HepG2 (cell line): ENCODE results near the gene CADPS2. TPM values are rescaled to one million over a fixed set of nuclear protein-coding genes. Genes with fewer than 3 reads are reported as not detected.

Source experiments
- ATAC-seq: fragments of 200-7000 bp; cut with Tn5 transposase; 3 replicates; pipeline ENCODE4 v1.9.1; 2020; ENCODE audit warnings: mild to moderate bottlenecking, moderate library complexity
- BruUV-seq: library from RNA; stranded (reverse); fragments of 400-500 nt; replicated peaks from 2 replicates; lab custom pipeline; 2021; lab: Mats Ljungman, UMichigan
- CTCF ChIA-PET: fragments of 300-600 bp; formaldehyde crosslinking; extraction: SDS; loops from one replicate; lab custom pipeline; 2021; ENCODE audit warnings: low total read pairs, inconsistent platforms, low intra/inter-chr PET ratio; lab: Yijun Ruan, JAX
- POLR2A ChIA-PET: fragments of 350-600 bp; sonication (Branson Sonifier 250); formaldehyde crosslinking; loops from one replicate; lab custom pipeline; 2020; ENCODE audit warnings: antibody characterized with exemption, inconsistent platforms; lab: Yijun Ruan, JAX
- DNase-seq: peaks from one replicate; pipeline ENCODE4 v3.0.0-alpha.2; 2015; ENCODE audit warnings: low spot score
- FAIRE-seq: peaks from 3 replicates; lab custom pipeline; 2011; peaks lifted over from hg19 to GRCh38; lab: Jason Lieb, UNC
- H2AFZ ChIP-seq: one replicate; pipeline ENCODE4 v1.6.1; 2011; ENCODE audit warnings: low read length, inconsistent platforms
- H3K27ac ChIP-seq: fragments of 300-600 bp; 3 replicates; pipeline ENCODE4 v1.8.0; 2011; ENCODE audit warnings: mixed run types, mild to moderate bottlenecking, mixed read lengths, low read length, inconsistent platforms; ENCODE audit not compliant: insufficient read depth; ENCODE audit errors: extremely low read length
- H3K27me3 ChIP-seq, 2 experiments: fragments of 200-600 bp in 1 of 2; 2 replicates in 1 of 2; 3 replicates in 1 of 2; pipeline versions ENCODE4 v1.6.0 to v1.8.0; 2011; ENCODE audit warnings: low read length in 2 of 2, mild to moderate bottlenecking in 2 of 2, moderate library complexity in 2 of 2, inconsistent platforms in 1 of 2; ENCODE audit not compliant: insufficient read depth in 2 of 2, control insufficient read depth in 1 of 2
- H3K36me3 ChIP-seq, 2 experiments: fragments of 200-600 bp in 1 of 2; replicated peaks in 1 of 2; 2 replicates in 1 of 2; 3 replicates in 1 of 2; pipeline versions ENCODE4 v1.5.1 to v1.8.0; 2011; ENCODE audit warnings: low read length in 2 of 2, inconsistent platforms in 1 of 2; ENCODE audit not compliant: insufficient read depth in 2 of 2, control insufficient read depth in 1 of 2
- H3K4me1 ChIP-seq: 2 replicates; pipeline ENCODE4 v1.5.1; 2012; ENCODE audit warnings: low read length, inconsistent platforms; ENCODE audit not compliant: insufficient read depth
- H3K4me2 ChIP-seq: 2 replicates; pipeline ENCODE4 v1.6.0; 2011; ENCODE audit warnings: low read depth, low read length, inconsistent platforms
- H3K4me3 ChIP-seq, 3 experiments: fragments of 200-600 bp in 1 of 3; sonication (generic), shearing (Covaris generic) in 1 of 3; replicated peaks in 1 of 3; 2 replicates each; pipeline ENCODE4 v1.5.1; 2011 to 2016; ENCODE audit warnings: low read length in 3 of 3, inconsistent platforms in 2 of 3, low read depth in 2 of 3, mild to moderate bottlenecking in 2 of 3, control low read depth in 1 of 3, mixed read lengths in 1 of 3; ENCODE audit not compliant: insufficient read depth in 1 of 3
- H3K79me2 ChIP-seq: one replicate; pipeline ENCODE4 v1.6.1; 2011; ENCODE audit warnings: low read length, inconsistent platforms; ENCODE audit not compliant: insufficient read depth
- H3K9ac ChIP-seq: 2 replicates; pipeline ENCODE4 v1.6.0; 2011; ENCODE audit warnings: mild to moderate bottlenecking, low read depth, low read length, inconsistent platforms; ENCODE audit not compliant: insufficient read depth
- H3K9me3 ChIP-seq: 2 replicates; pipeline ENCODE4 v1.5.1; 2012; ENCODE audit warnings: mild to moderate bottlenecking, low read length
- H4K20me1 ChIP-seq: 2 replicates; pipeline ENCODE4 v1.6.0; 2011; ENCODE audit warnings: inconsistent platforms, mild to moderate bottlenecking, low read length, moderate library complexity; ENCODE audit not compliant: insufficient read depth
- AGO2 ChIP-seq: fragments of 200-400 bp; formaldehyde crosslinking; optimal IDR thresholded peaks from 2 replicates; pipeline ENCODE3; 2017; ENCODE audit warnings: mild to moderate bottlenecking, low read depth, low read length, moderate library complexity
- ATF6 ChIP-seq: sonication (generic); formaldehyde crosslinking; conservative IDR thresholded peaks from 2 replicates; pipeline ENCODE4 v1.4.0; 2020; ENCODE audit warnings: missing genetic modification reagents
- CSRNP2 ChIP-seq: sonication (generic); formaldehyde crosslinking; conservative IDR thresholded peaks from 2 replicates; pipeline ENCODE4 v1.8.0; 2022; ENCODE audit warnings: low read depth, missing genetic modification reagents
- DPF2 ChIP-seq: sonication (generic); formaldehyde crosslinking; IDR thresholded peaks from 2 replicates; pipeline ENCODE4 v1.4.0; 2020; ENCODE audit warnings: mild to moderate bottlenecking, low read depth, missing genetic modification reagents, borderline replicate concordance
- FOXM1 ChIP-seq: sonication (generic); formaldehyde crosslinking; IDR thresholded peaks from 2 replicates; pipeline ENCODE4 v1.5.0; 2020; ENCODE audit warnings: missing genetic modification reagents
- GRHL1 ChIP-seq: sonication (generic); formaldehyde crosslinking; conservative IDR thresholded peaks from 2 replicates; pipeline ENCODE4 v1.8.0; 2022; ENCODE audit warnings: missing genetic modification reagents
- IRF1 ChIP-seq: sonication (generic); formaldehyde crosslinking; IDR thresholded peaks from 2 replicates; pipeline ENCODE4 v1.4.0; 2020; ENCODE audit warnings: low read depth, mild to moderate bottlenecking, missing genetic modification reagents
- IRX3 ChIP-seq: sonication (generic); formaldehyde crosslinking; IDR thresholded peaks from 2 replicates; pipeline ENCODE4 v1.8.1; 2023; ENCODE audit warnings: mild to moderate bottlenecking, low read depth, missing genetic modification reagents, borderline replicate concordance
- JUND ChIP-seq: sonication (generic); formaldehyde crosslinking; IDR thresholded peaks from 2 replicates; pipeline ENCODE4 v1.8.0; 2022; ENCODE audit warnings: mild to moderate bottlenecking, missing genetic modification reagents
- MYPOP ChIP-seq: sonication (generic); formaldehyde crosslinking; IDR thresholded peaks from 2 replicates; pipeline ENCODE4 v1.8.1; 2023; ENCODE audit warnings: mild to moderate bottlenecking, moderate library complexity, missing genetic modification reagents
- PPARG ChIP-seq: conservative IDR thresholded peaks from 2 replicates; pipeline ENCODE4 v1.6.1; 2016; ENCODE audit warnings: missing biosample characterization, missing genetic modification reagents
- RFX3 ChIP-seq: IDR thresholded peaks from 2 replicates; pipeline ENCODE4 v1.6.1; 2016; ENCODE audit warnings: missing biosample characterization, missing genetic modification reagents
- RNF2 ChIP-seq: fragments of 450-650 bp; conservative IDR thresholded peaks from 2 replicates; pipeline ENCODE4 v1.6.1; 2016; ENCODE audit warnings: low read depth
- ZNF512 ChIP-seq: sonication (generic); formaldehyde crosslinking; IDR thresholded peaks from 2 replicates; pipeline ENCODE4 v1.4.0; 2020; ENCODE audit warnings: mild to moderate bottlenecking, missing genetic modification reagents
- ZNF616 ChIP-seq: sonication (generic); formaldehyde crosslinking; IDR thresholded peaks from 2 replicates; pipeline ENCODE4 v1.5.0; 2020; ENCODE audit warnings: low read depth, mild to moderate bottlenecking, missing genetic modification reagents
- ZNF746 ChIP-seq: sonication (generic); formaldehyde crosslinking; IDR thresholded peaks from 2 replicates; pipeline ENCODE4 v1.8.0; 2022; ENCODE audit warnings: mild to moderate bottlenecking, missing genetic modification reagents
- ZNF790 ChIP-seq: sonication (generic); formaldehyde crosslinking; IDR thresholded peaks from 2 replicates; pipeline ENCODE4 v1.8.0; 2022; ENCODE audit warnings: missing genetic modification reagents, mild to moderate bottlenecking, borderline replicate concordance
- WGBS: methylation state at CpG from one replicate; pipeline ENCODE4 v1.1.6; 2017; ENCODE audit warnings: low lambda C conversion rate; 5-methylcytosine and 5-hydroxymethylcytosine counted together
- in situ Hi-C: cut with HindIII; loops from 2 replicates; pipeline ENCODE4 v1.10.0; 2017; ENCODE audit warnings: low pct_unique_long_range_greater_than_20kb; ENCODE audit not compliant: extremely low pct_ligation_motif_present
- intact Hi-C: fragments of 100-400 bp; cut with micrococcal nuclease; formaldehyde crosslinking; loops from one replicate; pipeline ENCODE4 v1.10.0; 2022; ENCODE audit not compliant: unreplicated experiment
- polyA plus RNA-seq, 8 experiments: library from polyadenylated mRNA; depleted of rRNA in 3 of 8; stranded (reverse) in 7 of 8; unstranded in 1 of 8; fragments of >200 nt; fragmentation: Illumina TruSeq in 4 of 8; extraction: Trizol in 4 of 8; gene quantifications; 2 replicates each; pipeline versions ENCODE4 v1.2.1 to v1.2.3, GENCODE V29; 2011 to 2016; ENCODE audit warnings: low read depth in 4 of 8, missing spikeins in 1 of 8, mixed read lengths in 1 of 8; ENCODE audit not compliant: insufficient read depth in 1 of 8
- total RNA-seq, 5 experiments: library from RNA; depleted of rRNA; stranded (reverse); fragments of >200 nt; fragmentation: Illumina TruSeq; extraction: Trizol; gene quantifications; 2 replicates each; pipeline ENCODE4 v1.2.3, GENCODE V29; 2016; ENCODE audit warnings: low read depth in 1 of 5

The CADPS2 gene
- total and polyA plus RNA-seq, 2 of the 13 experiments (the other 11 are each of a cell fraction or from before 2014, with no cell fraction given), result 17.6 to 43.8 TPM

- no peaks in the 10 kb centered on the region for H3K79me2 ChIP-seq
- TF ChIP-seq ZNF512 (no peak), ZNF616 (CRISPR knock-in tag) (no peak), ATF6 (no peak), PPARG (CRISPR knock-in tag) (no peak), DPF2 (CRISPR knock-in tag) (no peak), IRF1 (CRISPR knock-in tag) (no peak), ZNF746 (CRISPR knock-in tag) (no peak), MYPOP (CRISPR knock-in tag) (no peak), AGO2 (no peak), IRX3 (CRISPR knock-in tag) (no peak), CSRNP2 (CRISPR knock-in tag) (no peak), RNF2 (no peak), FOXM1 (CRISPR knock-in tag) (no peak), RFX3 (CRISPR knock-in tag) (no peak), ZNF790 (CRISPR knock-in tag) (no peak), GRHL1 (CRISPR knock-in tag) (no peak), JUND (no peak)
- TF ChIP-seq, all 625 proteins: peak for 0
- H4K20me1 ChIP-seq, result no peaks in the 10 kb centered on the region
- no peak overlapping the region for H3K27ac ChIP-seq
- ChIA-PET POLR2A (no interaction called here), CTCF (no interaction called here)
- WGBS, result 86% methylated on average over 2 of the region's 2 CpGs
- H3K36me3 ChIP-seq, result no peaks in the 10 kb centered on the region; a peak in 2 of 5 replicates
- no TSS peak for BruUV-seq
- in situ Hi-C loops (no loop called here), intact Hi-C loops (no loop called here)
- FAIRE-seq (no peak), DNase-seq (no peak), ATAC-seq (no peak)
- no peaks in the 10 kb centered on the region for H3K9me3 ChIP-seq
- no peaks in the 10 kb centered on the region for H3K27me3 ChIP-seq
- H3K4me2 ChIP-seq, result no peak overlapping the region
- no peak overlapping the region for H2AFZ ChIP-seq
- H3K9ac ChIP-seq, result no peak overlapping the region
- H3K4me1 ChIP-seq, result no peaks in the 10 kb centered on the region
- H3K4me3 ChIP-seq, result no peak overlapping the region
Observed at GRCh38 chr7:122354656-122355055, 531.6 kb downstream of the CADPS2 start.
